GM23338 (cell line): ENCODE measurements around the gene ARAP1. TPM values are rescaled to one million over a fixed set of nuclear protein-coding genes. Genes with fewer than 3 reads are reported as not detected.

ENCODE experiments used
- ATAC-seq: fragments of 200-7000 bp; cut with Tn5 transposase; 3 replicates; pipeline ENCODE4 v1.9.1; 2020
- DNase-seq: peaks from one replicate; pipeline ENCODE4 v3.0.0-alpha.2; 2015; ENCODE audit warnings: low spot score
- H2AFZ ChIP-seq: fragments of 200-600 bp; sonication (generic); 2 replicates; pipeline ENCODE4 v1.8.0; 2016; ENCODE audit warnings: antibody characterized with exemption, mild to moderate bottlenecking, moderate library complexity
- H3F3A ChIP-seq: fragments of 200-600 bp; sonication (generic); replicated peaks from 2 replicates; pipeline ENCODE4 v1.8.0; 2017; ENCODE audit warnings: antibody characterized with exemption, mixed run types, low read depth
- H3K27ac ChIP-seq: fragments of 200-600 bp; sonication (generic); 2 replicates; pipeline ENCODE4 v1.6.1; 2016; ENCODE audit warnings: low read depth
- H3K27me3 ChIP-seq: fragments of 200-600 bp; sonication (generic); 2 replicates; pipeline ENCODE4 v1.8.0; 2016; ENCODE audit warnings: mild to moderate bottlenecking, mixed run types, moderate library complexity; ENCODE audit not compliant: insufficient read depth
- H3K36me3 ChIP-seq: fragments of 200-600 bp; sonication (generic); 2 replicates; pipeline ENCODE4 v1.8.0; 2016; ENCODE audit warnings: mild to moderate bottlenecking; ENCODE audit not compliant: insufficient read depth
- H3K4me1 ChIP-seq: fragments of 200-600 bp; sonication (generic); 2 replicates; pipeline ENCODE4 v1.8.0; 2016; ENCODE audit warnings: mild to moderate bottlenecking, moderate library complexity; ENCODE audit not compliant: insufficient read depth
- H3K4me2 ChIP-seq: fragments of 200-600 bp; sonication (generic); 2 replicates; pipeline ENCODE4 v1.7.1; 2017; ENCODE audit warnings: mixed run types
- H3K4me3 ChIP-seq: fragments of 200-600 bp; sonication (generic); 2 replicates; pipeline ENCODE4 v1.6.1; 2016; ENCODE audit warnings: mixed run types
- H3K79me2 ChIP-seq: fragments of 200-600 bp; sonication (generic); replicated peaks from 2 replicates; pipeline ENCODE4 v1.8.0; 2017; ENCODE audit warnings: mild to moderate bottlenecking; ENCODE audit not compliant: insufficient read depth
- H3K9me2 ChIP-seq: fragments of 200-600 bp; sonication (generic); 2 replicates; pipeline ENCODE4 v1.8.0; 2017; ENCODE audit not compliant: insufficient read depth
- H4K20me1 ChIP-seq: fragments of 200-600 bp; sonication (generic); replicated peaks from 2 replicates; pipeline ENCODE4 v1.8.0; 2017; ENCODE audit warnings: mild to moderate bottlenecking; ENCODE audit not compliant: insufficient read depth
- H3K27ac Mint-ChIP-seq: 2 replicates; pipeline ENCODE4 v1.8.0; 2020; ENCODE audit warnings: inconsistent platforms, mild to moderate bottlenecking, moderate library complexity, mixed read lengths
- H3K27me3 Mint-ChIP-seq: 3 replicates; pipeline ENCODE4 v1.8.0; 2022; ENCODE audit warnings: low read depth, mild to moderate bottlenecking, moderate library complexity, mixed read lengths, inconsistent platforms; ENCODE audit not compliant: insufficient read depth, poor library complexity
- H3K36me3 Mint-ChIP-seq: 3 replicates; pipeline ENCODE4 v1.8.0; 2021; ENCODE audit warnings: low read depth, mild to moderate bottlenecking, inconsistent platforms, moderate library complexity, mixed read lengths
- H3K4me1 Mint-ChIP-seq: 3 replicates; pipeline ENCODE4 v1.8.0; 2020; ENCODE audit warnings: mild to moderate bottlenecking, inconsistent platforms, mixed read lengths
- H3K4me3 Mint-ChIP-seq: 3 replicates; pipeline ENCODE4 v1.8.0; 2021; ENCODE audit warnings: moderate library complexity, mild to moderate bottlenecking, inconsistent platforms, mixed read lengths
- H3K9me3 Mint-ChIP-seq: 3 replicates; pipeline ENCODE4 v1.8.0; 2020; ENCODE audit warnings: moderate library complexity, mild to moderate bottlenecking, inconsistent platforms, mixed read lengths
- CREB1 ChIP-seq: fragments of 250-450 bp; sonication (Bioruptor Pico); IDR thresholded peaks from 2 replicates; pipeline ENCODE4 v1.5.0; 2020; ENCODE audit warnings: low read depth, mild to moderate bottlenecking, moderate library complexity
- EZH2 ChIP-seq: fragments of 200-600 bp; sonication (generic); IDR thresholded peaks from one replicate; pipeline ENCODE4 v1.8.0; 2017; ENCODE audit warnings: antibody characterized with exemption, mild to moderate bottlenecking, low read depth; ENCODE audit not compliant: unreplicated experiment
- STAT1 ChIP-seq: IDR thresholded peaks from one replicate; pipeline ENCODE4 v1.6.1; 2016; ENCODE audit warnings: antibody characterized with exemption; ENCODE audit not compliant: unreplicated experiment
- ZNF331 ChIP-seq: fragments of 250-450 bp; sonication (Bioruptor Pico); IDR thresholded peaks from 2 replicates; pipeline ENCODE4 v1.5.0; 2020; ENCODE audit warnings: low read depth, mild to moderate bottlenecking, moderate library complexity
- polyA plus RNA-seq: library from polyadenylated mRNA; unstranded; fragments of >200 nt; fragmentation: Nextera tagmentation; extraction: Ambion mirVana; gene quantifications from 2 replicates; pipeline ENCODE4 v1.2.1, GENCODE V29; 2016
- total RNA-seq: library from RNA; depleted of rRNA; stranded (reverse); fragments of >200 nt; shearing (Covaris generic); gene quantifications from 2 replicates; pipeline ENCODE4 v1.2.3, GENCODE V29; 2014
- TF ChIP-seq, protein P1 (sequence below): fragments of 250-450 bp; sonication (Bioruptor Pico); IDR thresholded peaks from 2 replicates; pipeline ENCODE4 v1.5.0; 2020; ENCODE audit warnings: mild to moderate bottlenecking, moderate library complexity
- TF ChIP-seq, protein P2 (sequence below): IDR thresholded peaks from one replicate; pipeline ENCODE4 v1.6.1; 2018; ENCODE audit warnings: antibody characterized with exemption; ENCODE audit not compliant: unreplicated experiment
- TF ChIP-seq, protein P3 (sequence below), 2 experiments: fragments of 200-600 bp in 1 of 2; sonication (generic) in 1 of 2; conservative IDR thresholded peaks; 2 replicates each; pipeline versions ENCODE4 v1.5.1 to v1.6.1; 2016 to 2017; ENCODE audit warnings: antibody characterized with exemption in 2 of 2, low read depth in 2 of 2, mild to moderate bottlenecking in 2 of 2, moderate library complexity in 1 of 2

Gene ARAP1
- total and polyA plus RNA-seq, 2 experiments from 2014 or later, result 24.5 to 116 TPM

DNA sequence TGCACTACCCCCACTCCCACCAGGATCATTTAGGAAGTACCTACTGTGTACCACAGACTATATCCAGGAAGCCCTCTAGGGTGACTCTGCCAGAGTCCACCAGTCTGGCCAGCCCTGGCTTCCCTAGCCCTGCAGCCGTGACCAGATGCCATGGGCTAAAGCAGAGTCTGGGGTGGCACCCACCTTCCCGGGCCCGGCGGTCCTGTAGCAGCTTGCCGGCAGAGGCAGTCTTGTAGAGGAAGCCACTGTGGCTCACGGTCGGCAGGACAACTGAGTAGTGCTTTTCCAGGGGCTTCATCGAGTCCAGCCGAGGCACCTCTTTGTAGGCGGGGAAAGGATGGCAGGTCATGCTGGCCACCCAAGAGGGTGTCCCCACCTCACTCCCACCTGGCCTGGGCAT, 50.7 kb downstream of the ARAP1 start:
- H3K27me3 Mint-ChIP-seq, result peaks cover 16% of the 10 kb centered on the region
- Histone ChIP-seq H3K27me3 (no peaks in the 10 kb centered on the region), H3K36me3 (no peaks in the 10 kb centered on the region; the same call in 1 of the 2 replicates), H3F3A (0 out of 2 replicates have a peak, but pooled peaks cover 3% of the 10 kb centered on the region), H4K20me1 (0 out of 2 replicates have a peak, but pooled peaks cover 5% of the 10 kb centered on the region), H3K9me2 (no peaks in the 10 kb centered on the region), H3K4me2 (no peak overlapping the region), H3K79me2 (no peaks in the 10 kb centered on the region), H2AFZ (no peak overlapping the region), H3K4me1 (peaks cover 25% of the 10 kb centered on the region), H3K4me3 (no peak overlapping the region), H3K27ac (no peak overlapping the region)
- TF ChIP-seq, protein P1, sequence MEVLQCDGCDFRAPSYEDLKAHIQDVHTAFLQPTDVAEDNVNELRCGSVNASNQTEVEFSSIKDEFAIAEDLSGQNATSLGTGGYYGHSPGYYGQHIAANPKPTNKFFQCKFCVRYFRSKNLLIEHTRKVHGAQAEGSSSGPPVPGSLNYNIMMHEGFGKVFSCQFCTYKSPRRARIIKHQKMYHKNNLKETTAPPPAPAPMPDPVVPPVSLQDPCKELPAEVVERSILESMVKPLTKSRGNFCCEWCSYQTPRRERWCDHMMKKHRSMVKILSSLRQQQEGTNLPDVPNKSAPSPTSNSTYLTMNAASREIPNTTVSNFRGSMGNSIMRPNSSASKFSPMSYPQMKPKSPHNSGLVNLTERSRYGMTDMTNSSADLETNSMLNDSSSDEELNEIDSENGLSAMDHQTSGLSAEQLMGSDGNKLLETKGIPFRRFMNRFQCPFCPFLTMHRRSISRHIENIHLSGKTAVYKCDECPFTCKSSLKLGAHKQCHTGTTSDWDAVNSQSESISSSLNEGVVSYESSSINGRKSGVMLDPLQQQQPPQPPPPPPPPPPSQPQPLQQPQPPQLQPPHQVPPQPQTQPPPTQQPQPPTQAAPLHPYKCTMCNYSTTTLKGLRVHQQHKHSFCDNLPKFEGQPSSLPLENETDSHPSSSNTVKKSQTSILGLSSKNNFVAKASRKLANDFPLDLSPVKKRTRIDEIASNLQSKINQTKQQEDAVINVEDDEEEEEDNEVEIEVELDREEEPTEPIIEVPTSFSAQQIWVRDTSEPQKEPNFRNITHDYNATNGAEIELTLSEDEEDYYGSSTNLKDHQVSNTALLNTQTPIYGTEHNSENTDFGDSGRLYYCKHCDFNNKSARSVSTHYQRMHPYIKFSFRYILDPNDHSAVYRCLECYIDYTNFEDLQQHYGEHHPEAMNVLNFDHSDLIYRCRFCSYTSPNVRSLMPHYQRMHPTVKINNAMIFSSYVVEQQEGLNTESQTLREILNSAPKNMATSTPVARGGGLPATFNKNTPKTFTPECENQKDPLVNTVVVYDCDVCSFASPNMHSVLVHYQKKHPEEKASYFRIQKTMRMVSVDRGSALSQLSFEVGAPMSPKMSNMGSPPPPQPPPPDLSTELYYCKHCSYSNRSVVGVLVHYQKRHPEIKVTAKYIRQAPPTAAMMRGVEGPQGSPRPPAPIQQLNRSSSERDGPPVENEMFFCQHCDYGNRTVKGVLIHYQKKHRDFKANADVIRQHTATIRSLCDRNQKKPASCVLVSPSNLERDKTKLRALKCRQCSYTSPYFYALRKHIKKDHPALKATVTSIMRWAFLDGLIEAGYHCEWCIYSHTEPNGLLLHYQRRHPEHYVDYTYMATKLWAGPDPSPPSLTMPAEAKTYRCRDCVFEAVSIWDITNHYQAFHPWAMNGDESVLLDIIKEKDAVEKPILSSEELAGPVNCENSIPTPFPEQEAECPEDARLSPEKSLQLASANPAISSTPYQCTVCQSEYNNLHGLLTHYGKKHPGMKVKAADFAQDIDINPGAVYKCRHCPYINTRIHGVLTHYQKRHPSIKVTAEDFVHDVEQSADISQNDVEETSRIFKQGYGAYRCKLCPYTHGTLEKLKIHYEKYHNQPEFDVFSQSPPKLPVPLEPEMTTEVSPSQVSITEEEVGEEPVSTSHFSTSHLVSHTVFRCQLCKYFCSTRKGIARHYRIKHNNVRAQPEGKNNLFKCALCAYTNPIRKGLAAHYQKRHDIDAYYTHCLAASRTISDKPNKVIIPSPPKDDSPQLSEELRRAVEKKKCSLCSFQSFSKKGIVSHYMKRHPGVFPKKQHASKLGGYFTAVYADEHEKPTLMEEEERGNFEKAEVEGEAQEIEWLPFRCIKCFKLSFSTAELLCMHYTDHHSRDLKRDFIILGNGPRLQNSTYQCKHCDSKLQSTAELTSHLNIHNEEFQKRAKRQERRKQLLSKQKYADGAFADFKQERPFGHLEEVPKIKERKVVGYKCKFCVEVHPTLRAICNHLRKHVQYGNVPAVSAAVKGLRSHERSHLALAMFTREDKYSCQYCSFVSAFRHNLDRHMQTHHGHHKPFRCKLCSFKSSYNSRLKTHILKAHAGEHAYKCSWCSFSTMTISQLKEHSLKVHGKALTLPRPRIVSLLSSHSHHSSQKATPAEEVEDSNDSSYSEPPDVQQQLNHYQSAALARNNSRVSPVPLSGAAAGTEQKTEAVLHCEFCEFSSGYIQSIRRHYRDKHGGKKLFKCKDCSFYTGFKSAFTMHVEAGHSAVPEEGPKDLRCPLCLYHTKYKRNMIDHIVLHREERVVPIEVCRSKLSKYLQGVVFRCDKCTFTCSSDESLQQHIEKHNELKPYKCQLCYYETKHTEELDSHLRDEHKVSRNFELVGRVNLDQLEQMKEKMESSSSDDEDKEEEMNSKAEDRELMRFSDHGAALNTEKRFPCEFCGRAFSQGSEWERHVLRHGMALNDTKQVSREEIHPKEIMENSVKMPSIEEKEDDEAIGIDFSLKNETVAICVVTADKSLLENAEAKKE (CRISPR knock-in tag), result no peak
- TF ChIP-seq CREB1 (CRISPR knock-in tag) (no peak), ZNF331 (no peak), STAT1 (no peak), EZH2 (no peak)
- TF ChIP-seq, protein P2, sequence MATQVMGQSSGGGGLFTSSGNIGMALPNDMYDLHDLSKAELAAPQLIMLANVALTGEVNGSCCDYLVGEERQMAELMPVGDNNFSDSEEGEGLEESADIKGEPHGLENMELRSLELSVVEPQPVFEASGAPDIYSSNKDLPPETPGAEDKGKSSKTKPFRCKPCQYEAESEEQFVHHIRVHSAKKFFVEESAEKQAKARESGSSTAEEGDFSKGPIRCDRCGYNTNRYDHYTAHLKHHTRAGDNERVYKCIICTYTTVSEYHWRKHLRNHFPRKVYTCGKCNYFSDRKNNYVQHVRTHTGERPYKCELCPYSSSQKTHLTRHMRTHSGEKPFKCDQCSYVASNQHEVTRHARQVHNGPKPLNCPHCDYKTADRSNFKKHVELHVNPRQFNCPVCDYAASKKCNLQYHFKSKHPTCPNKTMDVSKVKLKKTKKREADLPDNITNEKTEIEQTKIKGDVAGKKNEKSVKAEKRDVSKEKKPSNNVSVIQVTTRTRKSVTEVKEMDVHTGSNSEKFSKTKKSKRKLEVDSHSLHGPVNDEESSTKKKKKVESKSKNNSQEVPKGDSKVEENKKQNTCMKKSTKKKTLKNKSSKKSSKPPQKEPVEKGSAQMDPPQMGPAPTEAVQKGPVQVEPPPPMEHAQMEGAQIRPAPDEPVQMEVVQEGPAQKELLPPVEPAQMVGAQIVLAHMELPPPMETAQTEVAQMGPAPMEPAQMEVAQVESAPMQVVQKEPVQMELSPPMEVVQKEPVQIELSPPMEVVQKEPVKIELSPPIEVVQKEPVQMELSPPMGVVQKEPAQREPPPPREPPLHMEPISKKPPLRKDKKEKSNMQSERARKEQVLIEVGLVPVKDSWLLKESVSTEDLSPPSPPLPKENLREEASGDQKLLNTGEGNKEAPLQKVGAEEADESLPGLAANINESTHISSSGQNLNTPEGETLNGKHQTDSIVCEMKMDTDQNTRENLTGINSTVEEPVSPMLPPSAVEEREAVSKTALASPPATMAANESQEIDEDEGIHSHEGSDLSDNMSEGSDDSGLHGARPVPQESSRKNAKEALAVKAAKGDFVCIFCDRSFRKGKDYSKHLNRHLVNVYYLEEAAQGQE, result no peak
- TF ChIP-seq, protein P3, sequence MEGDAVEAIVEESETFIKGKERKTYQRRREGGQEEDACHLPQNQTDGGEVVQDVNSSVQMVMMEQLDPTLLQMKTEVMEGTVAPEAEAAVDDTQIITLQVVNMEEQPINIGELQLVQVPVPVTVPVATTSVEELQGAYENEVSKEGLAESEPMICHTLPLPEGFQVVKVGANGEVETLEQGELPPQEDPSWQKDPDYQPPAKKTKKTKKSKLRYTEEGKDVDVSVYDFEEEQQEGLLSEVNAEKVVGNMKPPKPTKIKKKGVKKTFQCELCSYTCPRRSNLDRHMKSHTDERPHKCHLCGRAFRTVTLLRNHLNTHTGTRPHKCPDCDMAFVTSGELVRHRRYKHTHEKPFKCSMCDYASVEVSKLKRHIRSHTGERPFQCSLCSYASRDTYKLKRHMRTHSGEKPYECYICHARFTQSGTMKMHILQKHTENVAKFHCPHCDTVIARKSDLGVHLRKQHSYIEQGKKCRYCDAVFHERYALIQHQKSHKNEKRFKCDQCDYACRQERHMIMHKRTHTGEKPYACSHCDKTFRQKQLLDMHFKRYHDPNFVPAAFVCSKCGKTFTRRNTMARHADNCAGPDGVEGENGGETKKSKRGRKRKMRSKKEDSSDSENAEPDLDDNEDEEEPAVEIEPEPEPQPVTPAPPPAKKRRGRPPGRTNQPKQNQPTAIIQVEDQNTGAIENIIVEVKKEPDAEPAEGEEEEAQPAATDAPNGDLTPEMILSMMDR (conservative IDR thresholded peaks at IDR 0.05; ENCODE audit: low read depth in 2 of 2), result no peak
- no peaks in the 10 kb centered on the region for H3K9me3 Mint-ChIP-seq
- no peak overlapping the region for H3K27ac Mint-ChIP-seq
- peaks cover 32% of the 10 kb centered on the region for H3K36me3 Mint-ChIP-seq
- peaks cover 35% of the 10 kb centered on the region for H3K4me1 Mint-ChIP-seq
- ATAC-seq (no peak), DNase-seq (no peak)
- H3K4me3 Mint-ChIP-seq, result no peak overlapping the region
